HCT116 (cell line): ENCODE data around the gene FAM204A. TPM values are rescaled to one million over a fixed set of nuclear protein-coding genes. Genes with fewer than 3 reads are reported as not detected.

Experiments used
- ATAC-seq: fragments of 200-7000 bp; cut with Tn5 transposase; 2 replicates; pipeline ENCODE4 v1.9.1; 2020; ENCODE audit warnings: mild to moderate bottlenecking, moderate library complexity
- BruUV-seq: library from RNA; stranded (reverse); fragments of 400-500 nt; replicated peaks from 2 replicates; lab custom pipeline; 2021; lab: Mats Ljungman, UMichigan
- CTCF ChIA-PET: fragments of 300-600 bp; sonication (Branson Sonifier 250); formaldehyde crosslinking; loops from one replicate; lab custom pipeline; 2021; ENCODE audit warnings: antibody characterized with exemption; lab: Charles Lee
- POLR2A ChIA-PET: fragments of 300-600, 350-600 bp; sonication (Branson Sonifier 250); formaldehyde crosslinking; loops from one replicate; lab custom pipeline; 2021; ENCODE audit warnings: antibody characterized with exemption; lab: Charles Lee
- RAD21 ChIA-PET, 2 experiments: fragments of 300-600 bp; sonication (Branson Sonifier 250); formaldehyde crosslinking; loops; one replicate each; lab custom pipeline; 2023; ENCODE audit warnings: low total read pairs in 2 of 2; ENCODE audit not compliant: uncharacterized antibody in 2 of 2, unreplicated experiment in 2 of 2, low non-redundant PET in 1 of 2; lab: Charles Lee
- DNase-seq: peaks from one replicate; pipeline ENCODE4 v3.0.0-alpha.2; 2010; ENCODE audit warnings: low read depth, low spot score
- H2AFZ ChIP-seq: fragments of 200-600 bp; shearing (Covaris generic), sonication (generic); 2 replicates; pipeline ENCODE4 v1.6.1; 2017; ENCODE audit warnings: low read depth, mixed run types, mixed read lengths, antibody characterized with exemption, low read length; ENCODE audit not compliant: poor library complexity, severe bottlenecking
- H3K27ac ChIP-seq: 2 replicates; pipeline ENCODE4 v1.5.1; 2012; ENCODE audit warnings: low read depth, low read length
- H3K27me3 ChIP-seq: fragments of 200-600 bp; sonication (generic); 2 replicates; pipeline ENCODE4 v1.6.1; 2016; ENCODE audit warnings: mixed run types, low read length, mixed read lengths; ENCODE audit not compliant: insufficient read depth
- H3K36me3 ChIP-seq, 2 experiments: fragments of 200-500 bp in 1 of 2; fragments of 200-600 bp in 1 of 2; sonication (Bioruptor generic) in 1 of 2; sonication (generic) in 1 of 2; 2 replicates each; pipeline versions ENCODE4 v1.5.1 to v1.6.1; 2014 to 2016; ENCODE audit warnings: low read length in 2 of 2, inconsistent platforms in 1 of 2, mixed read lengths in 1 of 2, mixed run types in 1 of 2; ENCODE audit not compliant: insufficient read depth in 2 of 2, control insufficient read depth in 1 of 2
- H3K4me1 ChIP-seq, 2 experiments: fragments of 200-600 bp in 1 of 2; sonication (generic) in 1 of 2; 2 replicates each; pipeline versions ENCODE4 v1.5.1 to v1.6.1; 2012 to 2017; ENCODE audit warnings: low read length in 2 of 2, inconsistent platforms in 1 of 2, mild to moderate bottlenecking in 1 of 2, mixed read lengths in 1 of 2, mixed run types in 1 of 2, moderate library complexity in 1 of 2; ENCODE audit not compliant: insufficient read depth in 2 of 2, control insufficient read depth in 1 of 2
- H3K4me2 ChIP-seq: fragments of 200-600 bp; sonication (generic); 2 replicates; pipeline ENCODE4 v1.6.1; 2017; ENCODE audit warnings: mixed run types, low read length, mixed read lengths
- H3K4me3 ChIP-seq, 2 experiments: fragments of 200-600 bp in 1 of 2; sonication (generic) in 1 of 2; replicated peaks in 1 of 2; 2 replicates each; pipeline ENCODE4 v1.5.1; 2011 to 2016; ENCODE audit warnings: low read length in 2 of 2, control low read depth in 1 of 2, low read depth in 1 of 2, mild to moderate bottlenecking in 1 of 2, mixed read lengths in 1 of 2, mixed run types in 1 of 2
- H3K79me2 ChIP-seq: fragments of 200-600 bp; sonication (generic); 2 replicates; pipeline ENCODE4 v1.6.1; 2017; ENCODE audit warnings: mild to moderate bottlenecking, mixed run types, low read length, moderate library complexity, mixed read lengths; ENCODE audit not compliant: insufficient read depth
- H3K9ac ChIP-seq: fragments of 200-600 bp; sonication (generic); 2 replicates; pipeline ENCODE4 v1.6.1; 2016; ENCODE audit warnings: low read length, mixed read lengths
- H3K9me2 ChIP-seq: fragments of 200-600 bp; sonication (generic), shearing (Covaris generic); 2 replicates; pipeline ENCODE4 v1.6.1; 2017; ENCODE audit warnings: mixed run types, mild to moderate bottlenecking, moderate library complexity; ENCODE audit not compliant: insufficient read depth
- H3K9me3 ChIP-seq, 2 experiments: fragments of 200-500 bp in 1 of 2; fragments of 200-600 bp in 1 of 2; sonication (Bioruptor generic) in 1 of 2; sonication (generic) in 1 of 2; 2 replicates each; pipeline ENCODE4 v1.6.1; 2014 to 2017; ENCODE audit warnings: low read length in 2 of 2, mixed read lengths in 2 of 2, inconsistent platforms in 1 of 2, low read depth in 1 of 2, mild to moderate bottlenecking in 1 of 2, mixed run types in 1 of 2, moderate library complexity in 1 of 2; ENCODE audit not compliant: control insufficient read depth in 1 of 2, insufficient read depth in 1 of 2
- H4K20me1 ChIP-seq: fragments of 200-600 bp; sonication (generic), shearing (Covaris generic); 2 replicates; pipeline ENCODE4 v1.6.1; 2017; ENCODE audit warnings: mixed run types, mild to moderate bottlenecking, moderate library complexity; ENCODE audit not compliant: insufficient read depth
- ATF3 ChIP-seq: IDR thresholded peaks from 2 replicates; pipeline ENCODE4 v1.6.1; 2012
- CBX3 ChIP-seq: IDR thresholded peaks from 2 replicates; pipeline ENCODE4 v1.6.1; 2012; ENCODE audit warnings: low read depth
- CEBPB ChIP-seq: IDR thresholded peaks from 2 replicates; pipeline ENCODE4 v1.6.1; 2012; ENCODE audit warnings: low read depth
- CTCF ChIP-seq, 3 experiments: fragments of 200-600 bp in 1 of 3; sonication (generic) in 1 of 3; IDR thresholded peaks in 2 of 3; conservative IDR thresholded peaks in 1 of 3; 2 replicates each; pipeline ENCODE4 v1.5.1; 2012 to 2017; ENCODE audit warnings: low read depth in 2 of 3, low read length in 2 of 3, antibody characterized with exemption in 1 of 3, borderline replicate concordance in 1 of 3, control low read depth in 1 of 3, mild to moderate bottlenecking in 1 of 3, mixed read lengths in 1 of 3, mixed run types in 1 of 3, moderate library complexity in 1 of 3; ENCODE audit not compliant: insufficient read depth in 1 of 3
- EGR1 ChIP-seq: IDR thresholded peaks from 2 replicates; pipeline ENCODE4 v1.6.1; 2012; ENCODE audit warnings: low read depth
- ELF1 ChIP-seq: IDR thresholded peaks from 2 replicates; pipeline ENCODE4 v1.6.1; 2012; ENCODE audit warnings: low read depth, borderline replicate concordance
- EZH2 ChIP-seq: fragments of 200-600 bp; sonication (generic); IDR thresholded peaks from 2 replicates; pipeline ENCODE4 v1.6.1; 2017; ENCODE audit warnings: antibody characterized with exemption, mixed run types
- FOSL1 ChIP-seq: IDR thresholded peaks from 2 replicates; pipeline ENCODE4 v1.6.1; 2012; ENCODE audit warnings: low read depth
- POLR2A ChIP-seq: IDR thresholded peaks from 2 replicates; pipeline ENCODE4 v1.7.0; 2011; ENCODE audit warnings: borderline replicate concordance; ENCODE audit not compliant: insufficient read depth, insufficient read length; ENCODE audit errors: extremely low read depth
- POLR2AphosphoS5 ChIP-seq: IDR thresholded peaks from 2 replicates; pipeline ENCODE4 v1.6.1; 2011; ENCODE audit warnings: mild to moderate bottlenecking, low read depth, low read length, moderate library complexity
- RAD21 ChIP-seq: IDR thresholded peaks from 2 replicates; pipeline ENCODE4 v1.6.1; 2012; ENCODE audit warnings: low read depth, mild to moderate bottlenecking
- SIN3A ChIP-seq: IDR thresholded peaks from 2 replicates; pipeline ENCODE4 v1.6.1; 2012; ENCODE audit warnings: low read depth
- SP1 ChIP-seq: IDR thresholded peaks from 2 replicates; pipeline ENCODE4 v1.6.1; 2012; ENCODE audit warnings: low read depth
- SRF ChIP-seq: IDR thresholded peaks from 2 replicates; pipeline ENCODE4 v1.6.1; 2012; ENCODE audit warnings: low read depth
- TCF7L2 ChIP-seq: IDR thresholded peaks from 2 replicates; pipeline ENCODE4 v1.7.0; 2011; ENCODE audit warnings: borderline replicate concordance, inconsistent platforms; ENCODE audit not compliant: insufficient read depth, insufficient read length; ENCODE audit errors: extremely low read depth
- YY1 ChIP-seq: IDR thresholded peaks from 2 replicates; pipeline ENCODE4 v1.6.1; 2011; ENCODE audit warnings: low read length, low read depth, moderate library complexity, mild to moderate bottlenecking; ENCODE audit not compliant: insufficient replicate concordance; ENCODE audit errors: extremely low read depth
- ZFX ChIP-seq: fragments of 450-650 bp; IDR thresholded peaks from 2 replicates; pipeline ENCODE4 v1.6.1; 2017
- ZNF274 ChIP-seq: fragments of 200-500 bp; sonication (Bioruptor generic); IDR thresholded peaks from 2 replicates; pipeline ENCODE4 v1.6.1; 2014; ENCODE audit warnings: mild to moderate bottlenecking, low read depth, low read length, inconsistent platforms
- intact Hi-C: fragments of 100-400 bp; cut with micrococcal nuclease; formaldehyde crosslinking; loops from 2 replicates; pipeline ENCODE4 v1.10.0; 2022
- total RNA-seq: library from RNA; stranded (reverse); gene quantifications from one replicate; pipeline ENCODE4 v1.2.1, GENCODE V29; 2021; ENCODE audit not compliant: unreplicated experiment

Gene FAM204A
- total RNA-seq, 1 experiment from 2014 or later, result 79.5 TPM

GRCh38 chr10:118383699-118384098 is 41.6 kb upstream of the FAM204A start:
- Histone ChIP-seq H3K4me3 (no peak overlapping the region), H3K27ac (no peak overlapping the region), H3K36me3 (no peaks in the 10 kb centered on the region), H3K79me2 (no peaks in the 10 kb centered on the region), H4K20me1 (no peaks in the 10 kb centered on the region), H3K27me3 (peaks cover 52% of the 10 kb centered on the region), H3K9me2 (no peaks in the 10 kb centered on the region), H2AFZ (no peak overlapping the region), H3K4me2 (no peak overlapping the region), H3K9ac (no peak overlapping the region), H3K4me1 (no peaks in the 10 kb centered on the region), H3K9me3 (no peaks in the 10 kb centered on the region; a peak in 1 of 4 replicates)
- no TSS peak for BruUV-seq
- intact Hi-C loops, result no loop called here
- RAD21 ChIA-PET, result no interaction called here
- TF ChIP-seq EZH2 (no peak), ELF1 (no peak), ZNF274 (no peak), SRF (no peak), ATF3 (no peak), SP1 (no peak), FOSL1 (no peak), POLR2A (no peak)
- CTCF ChIA-PET, result no interaction called here
- POLR2A ChIA-PET, result no interaction called here
- DNase-seq, result no peak
- ATAC-seq, result no peak

- Histone ChIP-seq H3K9me3 (no peaks in the 10 kb centered on the region), H3K9ac (no peak overlapping the region), H3K4me1 (no peaks in the 10 kb centered on the region), H3K79me2 (no peaks in the 10 kb centered on the region), H3K4me3 (no peak overlapping the region), H3K4me2 (no peak overlapping the region), H3K27me3 (peaks cover 56% of the 10 kb centered on the region), H4K20me1 (no peaks in the 10 kb centered on the region), H3K9me2 (no peaks in the 10 kb centered on the region), H2AFZ (no peak overlapping the region), H3K27ac (no peak overlapping the region), H3K36me3 (no peaks in the 10 kb centered on the region)
- intact Hi-C loops, result no loop called here
- ATAC-seq (no peak), DNase-seq (no peak)
- CTCF ChIA-PET, result no interaction called here
- no TSS peak for BruUV-seq
- RAD21 ChIA-PET, result no interaction called here
- POLR2A ChIA-PET, result no interaction called here
- TF ChIP-seq TCF7L2, result no peak
- TF ChIP-seq RAD21, result no peak
- no peak for TF ChIP-seq ZFX
- TF ChIP-seq ELF1, result no peak
- no peak for TF ChIP-seq SRF
- no peak for TF ChIP-seq EGR1
- no peak for TF ChIP-seq FOSL1
- no peak for TF ChIP-seq CTCF (IDR thresholded peaks at IDR 0.05 in 2 of 3, conservative IDR thresholded peaks at IDR 0.05 in 1 of 3; ENCODE audit: borderline replicate concordance in 1 of 3, insufficient read depth in 1 of 3, low read depth in 2 of 3, low read length in 2 of 3)
- TF ChIP-seq CEBPB, result no peak
- no peak for TF ChIP-seq SIN3A
- no peak for TF ChIP-seq POLR2AphosphoS5
- TF ChIP-seq CBX3, result no peak
- TF ChIP-seq YY1, result no peak
These were observed 41.1 kb upstream of the FAM204A start for GRCh38 chr10:118383063-118383689.
